MM.1S (cell line): ENCODE results near the gene TLE5.

Source experiments
- EZH2 ChIP-seq: fragments of 300-600 bp; sonication (generic); optimal IDR thresholded peaks from 2 replicates; pipeline ENCODE3; 2017; ENCODE audit warnings: low read depth, mild to moderate bottlenecking, antibody characterized with exemption, low read length, mixed read lengths
- EZH2phosphoT487 ChIP-seq: fragments of 300-600 bp; sonication (generic); IDR thresholded peaks from 2 replicates; pipeline ENCODE4 v1.6.1; 2018; ENCODE audit warnings: antibody characterized with exemption, low read length
- TF ChIP-seq, protein P1 (sequence below): fragments of 300-600 bp; sonication (generic); IDR thresholded peaks from 2 replicates; pipeline ENCODE4 v1.5.1; 2016; ENCODE audit warnings: antibody characterized with exemption, low read length, mixed read lengths

DNA sequence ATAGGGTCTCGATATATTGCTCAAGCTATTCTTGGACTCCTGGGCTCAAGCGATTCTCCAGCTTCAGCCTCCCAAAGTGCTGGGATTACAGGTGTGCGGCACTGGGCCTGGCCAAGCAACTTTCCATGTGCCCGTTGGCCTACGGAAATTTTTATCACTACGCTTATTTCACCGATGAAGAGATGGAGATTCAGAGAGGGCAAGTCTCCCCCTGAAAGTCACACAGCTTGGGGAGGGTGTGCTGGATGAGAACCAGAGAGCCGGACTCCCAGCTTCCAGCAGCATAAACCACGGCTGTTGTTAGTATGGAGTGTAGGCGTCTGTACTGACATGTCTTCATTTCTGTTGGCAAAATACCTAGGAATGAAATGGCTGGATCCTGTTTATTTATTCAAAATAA is 20.0 kb upstream of the TLE5 start:
- TF ChIP-seq, protein P1, sequence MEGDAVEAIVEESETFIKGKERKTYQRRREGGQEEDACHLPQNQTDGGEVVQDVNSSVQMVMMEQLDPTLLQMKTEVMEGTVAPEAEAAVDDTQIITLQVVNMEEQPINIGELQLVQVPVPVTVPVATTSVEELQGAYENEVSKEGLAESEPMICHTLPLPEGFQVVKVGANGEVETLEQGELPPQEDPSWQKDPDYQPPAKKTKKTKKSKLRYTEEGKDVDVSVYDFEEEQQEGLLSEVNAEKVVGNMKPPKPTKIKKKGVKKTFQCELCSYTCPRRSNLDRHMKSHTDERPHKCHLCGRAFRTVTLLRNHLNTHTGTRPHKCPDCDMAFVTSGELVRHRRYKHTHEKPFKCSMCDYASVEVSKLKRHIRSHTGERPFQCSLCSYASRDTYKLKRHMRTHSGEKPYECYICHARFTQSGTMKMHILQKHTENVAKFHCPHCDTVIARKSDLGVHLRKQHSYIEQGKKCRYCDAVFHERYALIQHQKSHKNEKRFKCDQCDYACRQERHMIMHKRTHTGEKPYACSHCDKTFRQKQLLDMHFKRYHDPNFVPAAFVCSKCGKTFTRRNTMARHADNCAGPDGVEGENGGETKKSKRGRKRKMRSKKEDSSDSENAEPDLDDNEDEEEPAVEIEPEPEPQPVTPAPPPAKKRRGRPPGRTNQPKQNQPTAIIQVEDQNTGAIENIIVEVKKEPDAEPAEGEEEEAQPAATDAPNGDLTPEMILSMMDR = no peak
- TF ChIP-seq EZH2 = no peak
- no peak for TF ChIP-seq EZH2phosphoT487
